H1 (cell line): Measurements from ENCODE around the gene KCNMA1. TPM values are rescaled to one million over a fixed set of nuclear protein-coding genes. Genes with fewer than 3 reads are reported as not detected.

Experiments used
- CTCF ChIA-PET: fragments of 300-600 bp; sonication (Branson Sonifier 250); formaldehyde crosslinking; loops from one replicate; lab custom pipeline; 2021; ENCODE audit not compliant: partially characterized antibody; lab: Charles Lee
- POLR2A ChIA-PET: fragments of 300-600 bp; sonication (Branson Sonifier 250); formaldehyde crosslinking; loops from one replicate; lab custom pipeline; 2021; ENCODE audit warnings: inconsistent platforms; ENCODE audit not compliant: partially characterized antibody; lab: Charles Lee
- DNase-seq, 2 experiments: peaks; one replicate each; pipeline versions ENCODE4 v3.0.0 to v3.0.0-alpha.2; 2010 to 2022; ENCODE audit warnings: low spot score in 2 of 2, low read depth in 1 of 2, mixed read lengths in 1 of 2
- FAIRE-seq: peaks from 2 replicates; lab custom pipeline; 2011; peaks lifted over from hg19 to GRCh38; lab: Jason Lieb, UNC
- H2AFZ ChIP-seq: 2 replicates; pipeline ENCODE4 v1.8.1; 2012; ENCODE audit warnings: low read length, inconsistent platforms
- H2AK5ac ChIP-seq: 2 replicates; pipeline ENCODE4 v1.6.1; 2013; ENCODE audit warnings: low read depth, low read length
- H2BK120ac ChIP-seq: replicated peaks from 2 replicates; pipeline ENCODE3; 2013; ENCODE audit warnings: low read depth, low read length, inconsistent platforms
- H2BK12ac ChIP-seq: 2 replicates; pipeline ENCODE4 v1.6.1; 2013; ENCODE audit warnings: low read depth, low read length
- H2BK15ac ChIP-seq: 2 replicates; pipeline ENCODE4 v1.6.1; 2013; ENCODE audit warnings: low read length
- H2BK20ac ChIP-seq: 2 replicates; pipeline ENCODE4 v1.6.1; 2013; ENCODE audit warnings: low read length
- H2BK5ac ChIP-seq: 2 replicates; pipeline ENCODE4 v1.6.1; 2013; ENCODE audit warnings: low read depth, low read length
- H3K14ac ChIP-seq: 2 replicates; pipeline ENCODE4 v1.6.1; 2013; ENCODE audit warnings: inconsistent platforms; ENCODE audit not compliant: insufficient read length
- H3K18ac ChIP-seq: 2 replicates; pipeline ENCODE4 v1.6.1; 2013; ENCODE audit warnings: low read length; ENCODE audit errors: extremely low read depth
- H3K23ac ChIP-seq: 2 replicates; pipeline ENCODE4 v1.6.1; 2013; ENCODE audit warnings: inconsistent platforms; ENCODE audit not compliant: insufficient read length
- H3K23me2 ChIP-seq: 2 replicates; pipeline ENCODE4 v1.6.1; 2013; ENCODE audit warnings: low read depth, low read length
- H3K27ac ChIP-seq: 2 replicates; pipeline ENCODE4 v1.6.1; 2011; ENCODE audit warnings: low read depth, low read length, inconsistent platforms
- H3K27me3 ChIP-seq, 4 experiments: replicated peaks in 1 of 4; 1 replicate in 1 of 4; 2 replicates in 3 of 4; pipeline versions ENCODE4 v1.6.1 to v1.8.1; 2011 to 2013; ENCODE audit warnings: low read length in 3 of 4, mild to moderate bottlenecking in 3 of 4, inconsistent platforms in 2 of 4, mixed read lengths in 2 of 4, moderate library complexity in 1 of 4; ENCODE audit not compliant: control insufficient read depth in 3 of 4, insufficient read depth in 3 of 4; ENCODE audit errors: extremely low read depth in 1 of 4
- H3K36me3 ChIP-seq, 4 experiments: 2 replicates each; pipeline versions ENCODE4 v1.6.1 to v1.8.1; 2011 to 2013; ENCODE audit warnings: mild to moderate bottlenecking in 4 of 4, low read length in 3 of 4, moderate library complexity in 2 of 4, control low read depth in 1 of 4, inconsistent platforms in 1 of 4; ENCODE audit not compliant: insufficient read depth in 4 of 4, control insufficient read depth in 2 of 4
- H3K4ac ChIP-seq: replicated peaks from 2 replicates; pipeline ENCODE3; 2013; ENCODE audit warnings: low read length, low read depth, mixed read lengths, inconsistent platforms; ENCODE audit not compliant: insufficient read length
- H3K4me1 ChIP-seq, 4 experiments: replicated peaks in 1 of 4; 1 replicate in 1 of 4; 2 replicates in 3 of 4; pipeline versions ENCODE4 v1.6.1 to v1.8.1; 2011 to 2013; ENCODE audit warnings: low read length in 3 of 4, inconsistent platforms in 2 of 4, mixed read lengths in 1 of 4; ENCODE audit not compliant: insufficient read depth in 4 of 4, control insufficient read depth in 3 of 4
- H3K4me2 ChIP-seq, 2 experiments: 2 replicates each; pipeline versions ENCODE4 v1.6.1 to v1.8.1; 2011 to 2013; ENCODE audit warnings: low read depth in 2 of 2, low read length in 2 of 2, control low read depth in 1 of 2, inconsistent platforms in 1 of 2, mild to moderate bottlenecking in 1 of 2; ENCODE audit not compliant: insufficient read depth in 1 of 2
- H3K4me3 ChIP-seq, 4 experiments: fragments of 200-600, 300-600 bp in 1 of 4; sonication (generic), shearing (Covaris generic), sonication (Bioruptor Twin) in 1 of 4; 2 replicates each; pipeline versions ENCODE4 v1.5.1 to v1.8.1; 2011 to 2016; ENCODE audit warnings: low read length in 4 of 4, low read depth in 3 of 4, control low read depth in 2 of 4, inconsistent platforms in 2 of 4, mild to moderate bottlenecking in 2 of 4, mixed read lengths in 1 of 4, moderate library complexity in 1 of 4; ENCODE audit not compliant: insufficient read depth in 2 of 4; ENCODE audit errors: extremely low read depth in 1 of 4
- H3K56ac ChIP-seq: replicated peaks from 2 replicates; pipeline ENCODE3; 2013; ENCODE audit warnings: low read depth, mild to moderate bottlenecking, mixed read lengths, low read length, inconsistent platforms; ENCODE audit not compliant: insufficient read length
- H3K79me1 ChIP-seq: 2 replicates; pipeline ENCODE4 v1.6.1; 2013; ENCODE audit warnings: low read depth, low read length, control low read depth
- H3K79me2 ChIP-seq, 2 experiments: 2 replicates each; pipeline versions ENCODE4 v1.6.1 to v1.8.1; 2012 to 2013; ENCODE audit warnings: low read length in 2 of 2, mild to moderate bottlenecking in 2 of 2, inconsistent platforms in 1 of 2; ENCODE audit not compliant: insufficient read depth in 2 of 2, control insufficient read depth in 1 of 2
- H3K9ac ChIP-seq, 4 experiments: replicated peaks in 1 of 4; 1 replicate in 1 of 4; 2 replicates in 3 of 4; pipeline versions ENCODE4 v1.6.1 to v1.8.1; 2011 to 2013; ENCODE audit warnings: low read depth in 3 of 4, low read length in 3 of 4, control low read depth in 2 of 4, mild to moderate bottlenecking in 2 of 4, moderate library complexity in 2 of 4, inconsistent platforms in 1 of 4; ENCODE audit errors: extremely low read depth in 1 of 4
- H3K9me3 ChIP-seq, 2 experiments: 2 replicates each; pipeline versions ENCODE4 v1.6.1 to v1.8.1; 2012 to 2013; ENCODE audit warnings: mild to moderate bottlenecking in 2 of 2, moderate library complexity in 2 of 2, control low read depth in 1 of 2, inconsistent platforms in 1 of 2, low read depth in 1 of 2, low read length in 1 of 2, mixed read lengths in 1 of 2; ENCODE audit not compliant: insufficient read depth in 2 of 2
- H4K20me1 ChIP-seq, 2 experiments: replicated peaks in 1 of 2; 2 replicates each; pipeline versions ENCODE3 to v1.8.1; 2011 to 2013; ENCODE audit warnings: inconsistent platforms in 2 of 2, low read length in 2 of 2, mild to moderate bottlenecking in 1 of 2; ENCODE audit not compliant: insufficient read depth in 2 of 2, control insufficient read depth in 1 of 2
- H4K5ac ChIP-seq: 2 replicates; pipeline ENCODE4 v1.6.1; 2013; ENCODE audit warnings: low read length, low read depth, mixed read lengths, inconsistent platforms; ENCODE audit not compliant: insufficient read length
- H4K8ac ChIP-seq: 2 replicates; pipeline ENCODE4 v1.8.0; 2013; ENCODE audit warnings: mild to moderate bottlenecking, moderate library complexity, low read length, inconsistent platforms; ENCODE audit not compliant: insufficient read depth; ENCODE audit errors: extremely low read depth
- H4K91ac ChIP-seq: replicated peaks from 2 replicates; pipeline ENCODE3; 2013; ENCODE audit warnings: low read length, mixed read lengths, inconsistent platforms; ENCODE audit not compliant: insufficient read length
- CBX8 ChIP-seq: fragments of 300-800, 300-1000 bp; sonication (generic); IDR thresholded peaks from 2 replicates; pipeline ENCODE4 v1.7.1; 2016; ENCODE audit warnings: low read depth, low read length, borderline replicate concordance
- CEBPB ChIP-seq: IDR thresholded peaks from 2 replicates; pipeline ENCODE4 v1.6.1; 2012; ENCODE audit warnings: low read depth, low read length
- FOSL1 ChIP-seq: IDR thresholded peaks from 2 replicates; pipeline ENCODE4 v1.6.1; 2011; ENCODE audit warnings: mild to moderate bottlenecking, low read depth, low read length, moderate library complexity; ENCODE audit not compliant: insufficient read depth
- HDAC2 ChIP-seq, 2 experiments: fragments of 300-600 bp in 1 of 2; sonication (generic) in 1 of 2; IDR thresholded peaks; 2 replicates each; pipeline ENCODE4 v1.6.1; 2011 to 2012; ENCODE audit warnings: low read depth in 2 of 2, low read length in 2 of 2, mild to moderate bottlenecking in 2 of 2, moderate library complexity in 2 of 2, borderline replicate concordance in 1 of 2, inconsistent platforms in 1 of 2
- HDAC6 ChIP-seq: IDR thresholded peaks from one replicate; pipeline ENCODE4 v1.7.1; 2012; ENCODE audit warnings: low read depth, mild to moderate bottlenecking, inconsistent platforms, low read length, moderate library complexity
- POLR2AphosphoS5 ChIP-seq: IDR thresholded peaks from 2 replicates; pipeline ENCODE4 v1.6.1; 2011; ENCODE audit warnings: low read depth, low read length
- RBBP5 ChIP-seq: IDR thresholded peaks from 2 replicates; pipeline ENCODE4 v1.7.1; 2012; ENCODE audit warnings: low read depth, mild to moderate bottlenecking, inconsistent platforms, low read length, moderate library complexity, borderline replicate concordance
- RFX5 ChIP-seq: IDR thresholded peaks from 2 replicates; pipeline ENCODE4 v1.6.1; 2011; ENCODE audit warnings: low read depth, low read length, improper control_type of control experiment, borderline replicate concordance
- SIN3A ChIP-seq, 2 experiments: IDR thresholded peaks in 1 of 2; conservative IDR thresholded peaks in 1 of 2; 2 replicates each; pipeline ENCODE4 v1.6.1; 2011 to 2012; ENCODE audit warnings: low read length in 2 of 2, improper control_type of control experiment in 1 of 2, low read depth in 1 of 2, mild to moderate bottlenecking in 1 of 2
- SP2 ChIP-seq: IDR thresholded peaks from 2 replicates; pipeline ENCODE4 v1.6.1; 2012; ENCODE audit warnings: mild to moderate bottlenecking, low read length, inconsistent platforms
- SRF ChIP-seq: IDR thresholded peaks from 2 replicates; pipeline ENCODE4 v1.6.1; 2011; ENCODE audit warnings: mild to moderate bottlenecking, low read depth, low read length, moderate library complexity
- TAF7 ChIP-seq: optimal IDR thresholded peaks from 2 replicates; pipeline ENCODE3; 2011; ENCODE audit warnings: low read depth, mild to moderate bottlenecking, inconsistent platforms, low read length, moderate library complexity, borderline replicate concordance
- WGBS, 2 experiments: shearing (Covaris generic) in 1 of 2; methylation state at CpG; one replicate each; pipeline versions ENCODE4 v1.1.6 to v1.1.7; 2013 to 2015; ENCODE audit warnings: low lambda C conversion rate in 2 of 2, mixed read lengths in 2 of 2, inconsistent platforms in 1 of 2, low coverage in 1 of 2, missing lambda C conversion rate in 1 of 2; ENCODE audit not compliant: insufficient replicate concordance in 2 of 2, insufficient coverage in 1 of 2, insufficient read length in 1 of 2; ENCODE audit errors: extremely low coverage in 1 of 2, missing lambda C conversion rate in 1 of 2; 5-methylcytosine and 5-hydroxymethylcytosine counted together
- polyA plus RNA-seq, 7 experiments: library from polyadenylated mRNA; depleted of rRNA in 3 of 7; stranded (reverse) in 5 of 7; unstranded in 2 of 7; fragments of >200 nt in 5 of 7; fragments of 200-250 nt in 2 of 7; gene quantifications; 1 replicate in 5 of 7; 2 replicates in 1 of 7; 4 replicates in 1 of 7; pipeline versions ENCODE4 v1.2.1 to v1.2.3, GENCODE V29; 2011 to 2013; ENCODE audit warnings: missing spikeins in 2 of 7, mixed read lengths in 2 of 7
- total RNA-seq: library from RNA; stranded (reverse); fragmentation: NEBNext Ultra II Directional; extraction: Animal tissue kit (Norgen Biotek cat#: 25700); gene quantifications from 2 replicates; pipeline ENCODE4 v1.2.1, GENCODE V29; 2021

KCNMA1 gene
- total and polyA plus RNA-seq, 2 of the 8 experiments (the other 6 are each of a cell fraction or from before 2014, with no cell fraction given): 10.2 to 11.1 TPM

GRCh38 chr10:77516575-77516974 is 121.0 kb downstream of the KCNMA1 start:
- no peak overlapping the region for H3K23ac ChIP-seq
- no peak overlapping the region for H3K9ac ChIP-seq
- ChIA-PET CTCF (no interaction called here), POLR2A (no interaction called here)
- H4K8ac ChIP-seq: no peak overlapping the region
- H3K4me2 ChIP-seq: no peak overlapping the region
- no peak overlapping the region for H2BK20ac ChIP-seq
- WGBS, 2 experiments: 91% methylated on average over 6 of the region's 8 CpGs; no CpG with 5 or more reads in 1 of the 2 experiments
- no peak overlapping the region for H2BK15ac ChIP-seq
- no peaks in the 10 kb centered on the region for H3K27me3 ChIP-seq
- no peaks in the 10 kb centered on the region for H4K20me1 ChIP-seq
- H3K9me3 ChIP-seq: peaks cover 0 to 5% of the 10 kb centered on the region in 2 experiments; a peak in 1 of 4 replicates
- H2BK12ac ChIP-seq: no peak overlapping the region
- H3K23me2 ChIP-seq: no peaks in the 10 kb centered on the region; the same call in 1 of the 2 replicates
- no peak overlapping the region for H3K18ac ChIP-seq
- H3K27ac ChIP-seq: no peak overlapping the region
- no peak overlapping the region for H4K5ac ChIP-seq
- H3K36me3 ChIP-seq: no peaks in the 10 kb centered on the region; a peak in 1 of 8 replicates
- peaks cover under 1 to 8% (median 2%) of the 10 kb centered on the region in 4 experiments; a peak in 3 of 7 replicates for H3K4me1 ChIP-seq
- H3K4ac ChIP-seq: no peak overlapping the region
- H2AK5ac ChIP-seq: no peak overlapping the region
- no peaks in the 10 kb centered on the region; the same call in 1 of the 2 replicates for H3K79me1 ChIP-seq
- DNase-seq: no peak
- FAIRE-seq: no peak
- no peak overlapping the region for H2BK120ac ChIP-seq
- H4K91ac ChIP-seq: no peak overlapping the region
- no peak overlapping the region for H3K4me3 ChIP-seq
- H3K79me2 ChIP-seq: no peaks in the 10 kb centered on the region
- no peak overlapping the region for H2BK5ac ChIP-seq
- no peak overlapping the region for H3K56ac ChIP-seq
- no peak overlapping the region for H3K14ac ChIP-seq
- no peak overlapping the region for H2AFZ ChIP-seq
- TF ChIP-seq CBX8 (no peak), SP2 (no peak), SIN3A (conservative IDR thresholded peaks at IDR 0.05 in 1 of 2, IDR thresholded peaks at IDR 0.05 in 1 of 2; ENCODE audit: low read depth in 1 of 2, low read length in 2 of 2) (no peak), FOSL1 (no peak), HDAC6 (no peak), HDAC2 (IDR thresholded peaks at IDR 0.05; ENCODE audit: borderline replicate concordance in 1 of 2, low read depth in 2 of 2, low read length in 2 of 2) (no peak), TAF7 (no peak), POLR2AphosphoS5 (no peak), CEBPB (no peak), RBBP5 (no peak), RFX5 (no peak), SRF (no peak)
- TF ChIP-seq, all 59 proteins: peak for 0
